Upper lobe of right lung (tissue), 1 donor: ENCODE results near the gene INO80. TPM values are rescaled to one million over a fixed set of nuclear protein-coding genes. Genes with fewer than 3 reads are reported as not detected.
A peak's percentile ranks its signal among the peaks of the same experiment; 100 is the strongest.

Source experiments
- ATAC-seq: fragments of 200-7000 bp; cut with Tn5 transposase; one replicate; pipeline ENCODE4 v1.9.1; 2020; ENCODE audit warnings: mild to moderate bottlenecking, moderate library complexity
- DNase-seq: peaks from one replicate; pipeline ENCODE4 v3.0.0-alpha.2; 2020
- H3K27ac ChIP-seq: fragments of 200-600 bp; one replicate; pipeline ENCODE4 v1.8.0; 2022
- H3K27me3 ChIP-seq: fragments of 200-600 bp; one replicate; pipeline ENCODE4 v1.8.0; 2022; ENCODE audit warnings: mild to moderate bottlenecking
- H3K36me3 ChIP-seq: fragments of 200-600 bp; one replicate; pipeline ENCODE4 v1.8.0; 2022
- H3K4me1 ChIP-seq: fragments of 200-600 bp; one replicate; pipeline ENCODE4 v1.8.0; 2022
- H3K4me3 ChIP-seq: fragments of 200-600 bp; one replicate; pipeline ENCODE4 v1.8.0; 2022; ENCODE audit warnings: mild to moderate bottlenecking
- H3K9me3 ChIP-seq: fragments of 200-600 bp; one replicate; pipeline ENCODE4 v1.8.0; 2022
- CTCF ChIP-seq: fragments of 200-600 bp; IDR thresholded peaks from one replicate; pipeline ENCODE4 v1.8.0; 2022; ENCODE audit warnings: antibody characterized with exemption
- intact Hi-C: fragments of 100-400 bp; cut with DNase I; formaldehyde crosslinking; loops from one replicate; pipeline ENCODE4 v1.11.0; 2022
- total RNA-seq: library from RNA; stranded (reverse); fragmentation: NEBNext Ultra II Directional; extraction: Animal tissue kit (Norgen Biotek cat#: 25700); gene quantifications from one replicate; pipeline ENCODE4 v1.2.1, GENCODE V29; 2021
- donor health status: DM: no; HTN: yes; CAD: no; lungs with severe emphysema.

INO80 gene
- total RNA-seq, 1 donor from 2014 or later: 35.6 TPM

- DNase-seq (no peak), ATAC-seq (no peak)
- H3K27ac ChIP-seq: no peak overlapping the region
- TF ChIP-seq CTCF: no peak
- intact Hi-C loops: no loop called here
- no peaks in the 10 kb centered on the region for H3K27me3 ChIP-seq
- no peaks in the 10 kb centered on the region for H3K4me1 ChIP-seq
- H3K4me3 ChIP-seq: no peak overlapping the region
- peaks cover 98% of the 10 kb centered on the region for H3K36me3 ChIP-seq
- no peaks in the 10 kb centered on the region for H3K9me3 ChIP-seq
Measured at GRCh38 chr15:41048852-41049251, 67.2 kb downstream of the INO80 start.

GRCh38 chr15:41048397-41048796, 67.7 kb downstream of the INO80 start:
- Histone ChIP-seq H3K36me3 (peaks cover 98% of the 10 kb centered on the region), H3K9me3 (no peaks in the 10 kb centered on the region), H3K4me3 (no peak overlapping the region), H3K27me3 (no peaks in the 10 kb centered on the region), H3K27ac (no peak overlapping the region), H3K4me1 (peaks cover 3% of the 10 kb centered on the region)
- intact Hi-C loops: no loop called here
- no peak for TF ChIP-seq CTCF
- DNase-seq (no peak), ATAC-seq (no peak)

GRCh38 chr15:41047474-41047873, 68.6 kb downstream of the INO80 start:
- no peak overlapping the region for H3K4me3 ChIP-seq
- no peak for DNase-seq
- H3K27me3 ChIP-seq: no peaks in the 10 kb centered on the region
- H3K36me3 ChIP-seq: peaks cover 98% of the 10 kb centered on the region
- H3K9me3 ChIP-seq: no peaks in the 10 kb centered on the region
- intact Hi-C loops: no loop called here
- H3K4me1 ChIP-seq: peaks cover 12% of the 10 kb centered on the region
- H3K27ac ChIP-seq: no peak overlapping the region
- TF ChIP-seq CTCF: no peak
- no peak for ATAC-seq

- Histone ChIP-seq H3K36me3 (peaks cover 89% of the 10 kb centered on the region), H3K4me3 (no peak overlapping the region), H3K9me3 (no peaks in the 10 kb centered on the region), H3K27me3 (no peaks in the 10 kb centered on the region), H3K4me1 (peaks cover 14% of the 10 kb centered on the region), H3K27ac (no peak overlapping the region)
- ATAC-seq (peak; percentile 56), DNase-seq (no peak)
- intact Hi-C loops: no loop called here
- no peak for TF ChIP-seq CTCF
Measured at GRCh38 chr15:41043276-41043951, 72.7 kb downstream of the INO80 start.

- Histone ChIP-seq H3K36me3 (peaks cover 83% of the 10 kb centered on the region), H3K9me3 (no peaks in the 10 kb centered on the region), H3K27ac (no peak overlapping the region), H3K4me3 (no peak overlapping the region), H3K4me1 (peaks cover 14% of the 10 kb centered on the region), H3K27me3 (no peaks in the 10 kb centered on the region)
- DNase-seq: no peak
- no peak for ATAC-seq
- no peak for TF ChIP-seq CTCF
- intact Hi-C loops: no loop called here
Measured at GRCh38 chr15:41042851-41043250, 73.2 kb downstream of the INO80 start.

GRCh38 chr15:41039121-41039520, 77.0 kb downstream of the INO80 start:
- peaks cover 14% of the 10 kb centered on the region for H3K4me1 ChIP-seq
- no peaks in the 10 kb centered on the region for H3K27me3 ChIP-seq
- no peaks in the 10 kb centered on the region for H3K9me3 ChIP-seq
- DNase-seq (no peak), ATAC-seq (no peak)
- H3K36me3 ChIP-seq: peaks cover 53% of the 10 kb centered on the region
- intact Hi-C loops: no loop called here
- TF ChIP-seq CTCF: no peak
- H3K4me3 ChIP-seq: no peak overlapping the region
- H3K27ac ChIP-seq: no peak overlapping the region
